BJ (cell line): ENCODE results near the gene C2CD2. TPM values are rescaled to one million over a fixed set of nuclear protein-coding genes. Genes with fewer than 3 reads are reported as not detected.

Experiments used
- CTCF ChIA-PET: fragments of 350-600 bp; formaldehyde crosslinking; extraction: SDS; loops from one replicate; lab custom pipeline; 2021; ENCODE audit warnings: antibody characterized with exemption, inconsistent platforms; lab: Yijun Ruan, JAX
- POLR2A ChIA-PET: fragments of 300-600 bp; sonication (Branson Sonifier 250); formaldehyde crosslinking; extraction: SDS; loops from one replicate; lab custom pipeline; 2021; ENCODE audit warnings: antibody characterized with exemption; lab: Charles Lee
- DNase-seq: peaks from one replicate; pipeline ENCODE4 v3.0.0-alpha.2; 2011; ENCODE audit warnings: low read depth
- H3K27me3 ChIP-seq: 2 replicates; pipeline ENCODE4 v1.6.0; 2011; ENCODE audit warnings: low read length; ENCODE audit not compliant: control insufficient read depth, insufficient read depth
- H3K36me3 ChIP-seq: 2 replicates; pipeline ENCODE4 v1.5.1; 2011; ENCODE audit warnings: low read length; ENCODE audit not compliant: control insufficient read depth, insufficient read depth
- H3K4me3 ChIP-seq: 2 replicates; pipeline ENCODE4 v1.5.1; 2011; ENCODE audit warnings: low read depth, mild to moderate bottlenecking, control low read depth, low read length
- CTCF ChIP-seq: IDR thresholded peaks from 2 replicates; pipeline ENCODE4 v1.5.1; 2011; ENCODE audit warnings: low read depth, mild to moderate bottlenecking, control low read depth, inconsistent platforms, low read length, moderate library complexity; ENCODE audit not compliant: insufficient read depth
- polyA plus RNA-seq: library from polyadenylated mRNA; depleted of rRNA; stranded (reverse); fragments of >200 nt; gene quantifications from 2 replicates; pipeline ENCODE4 v1.2.3, GENCODE V29; 2011

The C2CD2 gene
- polyA plus RNA-seq, 1 experiment: 21.9 TPM

GRCh38 chr21:41864311-41865001 is 89.4 kb downstream of the C2CD2 start:
- CTCF ChIA-PET: no interaction called here
- Histone ChIP-seq H3K36me3 (no peaks in the 10 kb centered on the region; the same call in 1 of the 2 replicates), H3K4me3 (no peak overlapping the region), H3K27me3 (no peaks in the 10 kb centered on the region)
- DNase-seq: no peak
- POLR2A ChIA-PET: no interaction called here
- no peak for TF ChIP-seq CTCF

DNA sequence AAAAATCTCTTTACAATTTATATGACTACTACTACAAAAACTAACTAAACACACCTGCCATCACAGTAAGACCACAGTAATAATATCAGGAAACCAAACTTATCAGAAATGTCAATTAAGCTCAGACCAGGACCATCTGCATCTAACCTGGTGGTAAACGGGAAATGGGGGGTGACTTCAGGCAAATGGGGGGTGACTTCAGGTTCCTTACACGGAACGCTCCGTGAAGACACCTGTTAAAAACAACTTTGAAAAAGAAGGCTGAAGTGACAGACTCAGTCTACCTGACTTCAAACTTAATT is 90.4 kb downstream of the C2CD2 start:
- no peak for TF ChIP-seq CTCF
- POLR2A ChIA-PET: no interaction called here

GRCh38 chr21:41861987-41862386 is 91.8 kb downstream of the C2CD2 start:
- H3K4me3 ChIP-seq: no peak overlapping the region
- ChIA-PET POLR2A (no interaction called here), CTCF (interaction anchor here (1.0 kb wide), 1 partner anchor 256 kb away, joined by 3 read pairs; no protein-coding TSS in a partner anchor)
- TF ChIP-seq CTCF: no peak
- DNase-seq: no peak
- peaks cover 5% of the 10 kb centered on the region for H3K36me3 ChIP-seq
- no peaks in the 10 kb centered on the region for H3K27me3 ChIP-seq

More for the DNA sequence above, 90.4 kb downstream of the C2CD2 start:
- Histone ChIP-seq H3K36me3 (peaks cover 4% of the 10 kb centered on the region), H3K4me3 (no peak overlapping the region), H3K27me3 (no peaks in the 10 kb centered on the region)
- DNase-seq: no peak
- CTCF ChIA-PET: interaction anchor here (0.6 to 1.2 kb wide), 3 partner anchors 8 to 264 kb away, joined by 3 to 5 read pairs (median 3); no protein-coding TSS in a partner anchor

DNA sequence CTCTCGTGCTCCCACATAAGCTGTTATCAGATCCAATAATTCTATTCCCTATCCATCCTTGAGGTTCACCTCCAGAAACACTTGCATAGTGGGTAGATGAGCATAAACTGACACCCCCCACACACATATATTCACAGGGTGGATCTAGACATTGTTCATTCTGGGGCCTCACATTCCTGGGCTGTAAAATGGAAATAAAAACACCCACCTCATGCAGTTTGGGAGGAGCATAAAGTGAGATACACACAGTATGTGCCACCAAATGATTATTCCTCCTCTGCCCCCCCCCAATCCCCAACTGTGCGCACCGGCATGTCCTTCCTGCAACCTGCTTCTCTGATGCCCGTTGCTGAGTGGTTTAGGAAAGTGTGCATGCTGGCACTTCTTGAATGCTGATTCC is 92.6 kb downstream of the C2CD2 start:
- ChIA-PET POLR2A (no interaction called here), CTCF (interaction anchor here (1.3 kb wide), 1 partner anchor 9 kb away, joined by 4 read pairs; no protein-coding TSS in a partner anchor)
- DNase-seq: no peak
- peaks cover 5% of the 10 kb centered on the region for H3K36me3 ChIP-seq
- H3K27me3 ChIP-seq: no peaks in the 10 kb centered on the region
- no peak overlapping the region for H3K4me3 ChIP-seq
- no peak for TF ChIP-seq CTCF

DNA sequence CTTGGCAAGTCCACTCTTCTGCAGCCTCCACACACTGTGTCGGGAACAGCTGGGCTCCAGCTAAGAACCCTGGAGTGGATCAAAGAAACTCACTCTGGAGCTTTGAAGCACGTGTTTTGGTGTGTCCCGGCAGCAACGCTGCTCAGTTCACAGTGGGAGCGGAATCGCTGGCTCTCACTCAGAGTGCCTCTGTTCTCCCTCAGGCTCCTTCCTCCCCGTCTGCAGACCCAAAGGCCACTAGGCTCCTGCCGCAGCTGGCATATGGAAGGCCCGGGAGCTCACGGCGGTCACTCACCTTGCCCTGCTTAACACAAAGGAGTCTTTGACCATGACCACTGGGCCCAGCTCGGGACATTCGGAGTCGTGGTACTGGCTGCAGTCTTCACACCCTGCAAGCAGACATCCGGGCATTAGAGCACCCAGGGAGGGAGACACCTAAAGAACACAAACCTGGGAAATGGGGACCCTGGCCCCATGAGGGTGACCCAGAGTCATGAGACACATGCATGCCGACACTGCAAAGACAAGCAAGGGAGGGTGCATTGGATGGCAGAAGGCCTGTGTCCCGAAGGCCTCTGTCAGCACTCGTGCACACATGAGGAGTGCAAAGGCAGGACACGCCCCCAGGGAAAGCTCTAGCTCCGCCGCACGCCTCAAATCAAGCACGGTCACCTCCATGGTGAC is 94.4 kb downstream of the C2CD2 start:
- no peaks in the 10 kb centered on the region for H3K27me3 ChIP-seq
- CTCF ChIA-PET: interaction anchor here (0.6 to 1.3 kb wide), 4 partner anchors 10 to 20 kb away, joined by 3 to 5 read pairs (median 4); partner anchors contain the start of gene PRDM15
- H3K4me3 ChIP-seq: no peak overlapping the region
- DNase-seq: no peak
- no peak for TF ChIP-seq CTCF
- POLR2A ChIA-PET: no interaction called here
- H3K36me3 ChIP-seq: peaks cover 9% of the 10 kb centered on the region
